ENCODE measurements around the gene DNAJB5.
"Not testable (repeated sequence)": the region's sequence is repeated elsewhere in the genome, so short reads cannot be mapped to it uniquely, and the experiment has no call there.

DNAJB5 gene

GRCh38 chr9:34998266-34998665 is 8.7 kb downstream of the DNAJB5 start:
- in situ Hi-C loops (cut with HindIII; ENCODE audit: low sequenced_read_pairs), result no loop called here
- no peak for TF ChIP-seq CTCF (IDR thresholded peaks at IDR 0.05; ENCODE audit: low read depth, low read length)

GRCh38 chr9:34999576-34999975 is 10.0 kb downstream of the DNAJB5 start:
- no peak overlapping the region for H3K4me3 ChIP-seq (ENCODE audit: low read depth, low read length)
- no peak for TF ChIP-seq CTCF (IDR thresholded peaks at IDR 0.05; ENCODE audit: low read depth, low read length)
- in situ Hi-C loops (cut with HindIII; ENCODE audit: low sequenced_read_pairs), result no loop called here
- no peak for DNase-seq (ENCODE audit: low read depth, low spot score)

More at GRCh38 chr9:34998266-34998665, 8.7 kb downstream of the DNAJB5 start:
- no peak for DNase-seq (ENCODE audit: low read depth, low spot score)
- H3K4me3 ChIP-seq (ENCODE audit: low read depth, low read length), result no peak overlapping the region

GRCh38 chr9:35000535-35001284 is 11.2 kb downstream of the DNAJB5 start:
- H3K4me3 ChIP-seq (ENCODE audit: low read depth, low read length), result no peak overlapping the region
- DNase-seq (ENCODE audit: low read depth, low spot score), result no peak
- no peak for TF ChIP-seq CTCF (IDR thresholded peaks at IDR 0.05; ENCODE audit: low read depth, low read length)
- in situ Hi-C loops (cut with HindIII; ENCODE audit: low sequenced_read_pairs), result no loop called here

- no peak overlapping the region for H3K4me3 ChIP-seq (ENCODE audit: low read depth, low read length)
- TF ChIP-seq CTCF (IDR thresholded peaks at IDR 0.05; ENCODE audit: low read depth, low read length), result no peak
These were observed 11.7 kb downstream of the DNAJB5 start for GRCh38 chr9:35001285-35001677.

GRCh38 chr9:35001803-35002502 is 12.4 kb downstream of the DNAJB5 start:
- in situ Hi-C loops (cut with HindIII; ENCODE audit: low sequenced_read_pairs), result no loop called here
- TF ChIP-seq CTCF (IDR thresholded peaks at IDR 0.05; ENCODE audit: low read depth, low read length), result no peak
- H3K4me3 ChIP-seq (ENCODE audit: low read depth, low read length), result no peak overlapping the region
- peak; percentile 18 for DNase-seq (ENCODE audit: low read depth, low spot score)

More at GRCh38 chr9:35001285-35001677, 11.7 kb downstream of the DNAJB5 start:
- DNase-seq (ENCODE audit: low read depth, low spot score), result no peak
- in situ Hi-C loops (cut with HindIII; ENCODE audit: low sequenced_read_pairs), result no loop called here

GRCh38 chr9:35002623-35003022 is 13.1 kb downstream of the DNAJB5 start:
- TF ChIP-seq CTCF (IDR thresholded peaks at IDR 0.05; ENCODE audit: low read depth, low read length), result no peak
- DNase-seq (ENCODE audit: low read depth, low spot score), result no peak
- in situ Hi-C loops (cut with HindIII; ENCODE audit: low sequenced_read_pairs), result no loop called here
- H3K4me3 ChIP-seq (ENCODE audit: low read depth, low read length), result no peak overlapping the region

- DNase-seq (ENCODE audit: low read depth, low spot score); in situ Hi-C loops (cut with HindIII; ENCODE audit: low sequenced_read_pairs); H3K4me3 ChIP-seq (ENCODE audit: low read depth, low read length): not testable (repeated sequence)
These were observed 14.8 kb downstream of the DNAJB5 start for GRCh38 chr9:35004299-35004698.
